ENCODE measurements around the gene ACTL8.

- TF ChIP-seq CTCF (IDR thresholded peaks at IDR 0.05) = no peak
- TF ChIP-seq POLR2A (IDR thresholded peaks at IDR 0.05) = no peak
Observed at GRCh38 chr1:17732475-17732874, 22.7 kb upstream of the ACTL8 start.

Data from heart left ventricle (tissue), 13 donors.